SK-N-SH treated with all-trans-retinoic acid at 6 μM for 48 hours (cell line): ENCODE data around the gene RBM17.

ENCODE experiments used
- BACH2 ChIP-seq: fragments of 250-450 bp; sonication (Bioruptor Pico); IDR thresholded peaks from 2 replicates; pipeline ENCODE4 v1.9.0; 2021; ENCODE audit warnings: mild to moderate bottlenecking, borderline replicate concordance
- CREB5 ChIP-seq: fragments of 250-450 bp; sonication (Bioruptor Pico); IDR thresholded peaks from 2 replicates; pipeline ENCODE4 v1.5.1; 2020; ENCODE audit warnings: low read depth, mild to moderate bottlenecking, moderate library complexity
- ESRRG ChIP-seq: fragments of 250-450 bp; sonication (Bioruptor Pico); IDR thresholded peaks from 2 replicates; pipeline ENCODE4 v1.6.1; 2021; ENCODE audit warnings: mild to moderate bottlenecking

- TF ChIP-seq ESRRG (CRISPR knock-in tag) (no peak), BACH2 (CRISPR knock-in tag) (no peak), CREB5 (no peak)
These were observed 60.1 kb downstream of the RBM17 start for GRCh38 chr10:6148908-6149307.
